Mesenchymal stem cell (in vitro differentiated cells and primary cell): ENCODE measurements around the gene ZNF165.

Experiments
- DNase-seq: peaks from one replicate; pipeline ENCODE4 v3.0.0-alpha.2; 2013
- H2AFZ ChIP-seq: one replicate; pipeline ENCODE4 v1.6.1; 2013; ENCODE audit warnings: low read depth, mild to moderate bottlenecking, control low read depth, inconsistent platforms, low read length, moderate library complexity
- H2AK5ac ChIP-seq: 2 replicates; pipeline ENCODE4 v1.6.1; 2013; ENCODE audit warnings: low read length, moderate library complexity, mild to moderate bottlenecking, inconsistent platforms; ENCODE audit not compliant: severe bottlenecking
- H2BK120ac ChIP-seq: one replicate; pipeline ENCODE4 v1.6.1; 2013; ENCODE audit warnings: low read depth, mild to moderate bottlenecking, inconsistent platforms, low read length, moderate library complexity
- H2BK12ac ChIP-seq, 2 experiments: one replicate each; pipeline ENCODE4 v1.6.1; 2013; ENCODE audit warnings: inconsistent platforms in 2 of 2, low read length in 2 of 2, mild to moderate bottlenecking in 2 of 2, moderate library complexity in 2 of 2, control low read depth in 1 of 2
- H2BK15ac ChIP-seq: one replicate; pipeline ENCODE4 v1.6.1; 2013; ENCODE audit warnings: mild to moderate bottlenecking, low read depth, inconsistent platforms; ENCODE audit not compliant: poor library complexity, severe bottlenecking
- H2BK5ac ChIP-seq: 2 replicates; pipeline ENCODE4 v1.6.1; 2013; ENCODE audit warnings: low read depth, mild to moderate bottlenecking, low read length, control low read depth, inconsistent platforms; ENCODE audit not compliant: poor library complexity, severe bottlenecking
- H3K14ac ChIP-seq, 2 experiments: one replicate each; pipeline ENCODE4 v1.6.1; 2013; ENCODE audit warnings: inconsistent platforms in 2 of 2, low read length in 2 of 2, control low read depth in 1 of 2, mild to moderate bottlenecking in 1 of 2, moderate library complexity in 1 of 2
- H3K18ac ChIP-seq, 2 experiments: one replicate each; pipeline ENCODE4 v1.6.1; 2013; ENCODE audit warnings: inconsistent platforms in 2 of 2, low read length in 2 of 2, control low read depth in 1 of 2, low read depth in 1 of 2, mild to moderate bottlenecking in 1 of 2
- H3K23ac ChIP-seq, 2 experiments: one replicate each; pipeline ENCODE4 v1.6.1; 2013; ENCODE audit warnings: inconsistent platforms in 2 of 2, low read length in 2 of 2, mild to moderate bottlenecking in 2 of 2, moderate library complexity in 2 of 2, control low read depth in 1 of 2
- H3K27ac ChIP-seq: 2 replicates; pipeline ENCODE4 v1.5.1; 2013; ENCODE audit warnings: mild to moderate bottlenecking, moderate library complexity, low read length, control low read depth, inconsistent platforms; ENCODE audit not compliant: poor library complexity, severe bottlenecking
- H3K27me3 ChIP-seq, 2 experiments: 2 replicates each; pipeline versions ENCODE4 v1.6.1 to v1.7.0; 2013; ENCODE audit warnings: low read length in 2 of 2, mild to moderate bottlenecking in 2 of 2, moderate library complexity in 2 of 2, control low read depth in 1 of 2, inconsistent platforms in 1 of 2; ENCODE audit not compliant: control insufficient read depth in 1 of 2, insufficient read depth in 1 of 2
- H3K36me3 ChIP-seq, 2 experiments: 2 replicates each; pipeline versions ENCODE4 v1.6.1 to v1.7.0; 2013; ENCODE audit warnings: low read length in 2 of 2, control low read depth in 1 of 2, inconsistent platforms in 1 of 2, low read depth in 1 of 2, mild to moderate bottlenecking in 1 of 2; ENCODE audit not compliant: insufficient read depth in 2 of 2, control insufficient read depth in 1 of 2
- H3K4ac ChIP-seq, 2 experiments: one replicate each; pipeline ENCODE4 v1.6.1; 2013; ENCODE audit warnings: inconsistent platforms in 2 of 2, low read length in 2 of 2, mild to moderate bottlenecking in 2 of 2, moderate library complexity in 2 of 2, control low read depth in 1 of 2, low read depth in 1 of 2
- H3K4me1 ChIP-seq: 2 replicates; pipeline ENCODE4 v1.6.1; 2013; ENCODE audit warnings: low read depth, low read length, control low read depth; ENCODE audit not compliant: control insufficient read depth, insufficient read depth
- H3K4me2 ChIP-seq: 2 replicates; pipeline ENCODE4 v1.6.1; 2013; ENCODE audit warnings: low read length, mild to moderate bottlenecking, inconsistent platforms; ENCODE audit not compliant: poor library complexity, severe bottlenecking
- H3K4me3 ChIP-seq, 2 experiments: 2 replicates each; pipeline versions ENCODE4 v1.5.1 to v1.7.0; 2013; ENCODE audit warnings: low read length in 2 of 2, mild to moderate bottlenecking in 2 of 2, control low read depth in 1 of 2, low read depth in 1 of 2; ENCODE audit not compliant: insufficient read depth in 1 of 2
- H3K79me1 ChIP-seq: replicated peaks from 2 replicates; pipeline ENCODE4 v1.6.1; 2013; ENCODE audit warnings: mild to moderate bottlenecking, control low read depth, low read length, inconsistent platforms; ENCODE audit not compliant: poor library complexity, severe bottlenecking
- H3K9ac ChIP-seq: 2 replicates; pipeline ENCODE4 v1.7.0; 2013; ENCODE audit warnings: mild to moderate bottlenecking, low read length, moderate library complexity
- H3K9me3 ChIP-seq: 2 replicates; pipeline ENCODE4 v1.7.0; 2013; ENCODE audit warnings: mild to moderate bottlenecking, low read length; ENCODE audit not compliant: control insufficient read depth
- H4K8ac ChIP-seq: one replicate; pipeline ENCODE4 v1.6.1; 2013; ENCODE audit warnings: inconsistent platforms, mild to moderate bottlenecking, low read length, moderate library complexity
- H4K91ac ChIP-seq: one replicate; pipeline ENCODE4 v1.6.1; 2013; ENCODE audit warnings: mild to moderate bottlenecking, low read length, inconsistent platforms
- WGBS: methylation state at CpG from one replicate; pipeline ENCODE4 v1.1.7; 2013; ENCODE audit warnings: mixed read lengths; 5-methylcytosine and 5-hydroxymethylcytosine counted together

The ZNF165 gene

DNA sequence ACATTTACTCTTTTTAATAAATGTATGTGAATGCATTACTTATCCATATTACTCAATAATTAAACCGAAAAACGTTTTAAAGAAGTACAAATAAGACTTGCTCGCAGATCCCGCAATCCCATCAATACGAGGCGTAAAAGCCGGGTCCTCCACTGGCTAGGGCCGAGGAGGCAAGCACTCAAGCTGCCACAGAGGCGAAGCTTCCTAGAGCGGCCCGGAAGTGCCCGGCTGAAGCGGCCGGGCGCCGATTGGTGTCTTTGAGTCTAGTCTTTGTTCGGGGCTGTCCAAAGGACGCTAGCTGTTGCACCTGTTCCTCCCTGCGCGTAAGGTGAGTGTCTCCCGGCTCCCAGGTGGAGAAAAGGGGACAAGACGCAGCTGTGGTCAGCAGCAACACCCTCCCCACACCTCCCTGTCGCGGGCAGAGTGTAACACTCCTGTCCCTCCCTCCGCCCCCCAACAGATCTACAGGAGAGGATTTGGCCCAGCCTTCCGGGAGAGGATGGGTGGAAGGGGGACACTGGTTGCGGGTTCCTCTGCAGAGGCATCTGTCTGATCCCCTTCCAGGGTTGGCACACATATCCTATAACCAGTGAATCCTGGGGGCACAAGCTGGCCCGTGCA is 44.1 kb downstream of the ZNF165 start, which contains the start of gene ZSCAN16:
TSS of gene ZSCAN16 (plus strand) at position 260 of the 621 bp plus-strand sequence. CDS start 835 bp downstream, outside the sequence.
- H3K4me3 ChIP-seq, result peak within 1 kb of the TSS; percentile 87 to 93
- H4K8ac ChIP-seq, result peak within 1 kb of the TSS; percentile 93
- under 1% methylated on average over 23 of the region's 28 CpGs for WGBS
- no peaks in the 10 kb centered on the region for H3K27me3 ChIP-seq
- peak within 1 kb of the TSS in 1 of 2 experiments; percentile 13 for H3K14ac ChIP-seq
- no peaks in the 10 kb centered on the region for H3K9me3 ChIP-seq
- H2AK5ac ChIP-seq, result no peak within 1 kb of the TSS
- H3K4me1 ChIP-seq, result peaks cover 4% of the 10 kb centered on the region
- H2BK12ac ChIP-seq, result no peak within 1 kb of the TSS
- H3K18ac ChIP-seq, result peak within 1 kb of the TSS in 1 of 2 experiments; percentile 75
- DNase-seq, result peak; percentile 88
- H3K23ac ChIP-seq, result no peak within 1 kb of the TSS
- no peak within 1 kb of the TSS for H2BK15ac ChIP-seq
- peaks cover 11 to 49% of the 10 kb centered on the region in 2 experiments for H3K36me3 ChIP-seq
- no peak within 1 kb of the TSS for H2BK120ac ChIP-seq
- H3K4ac ChIP-seq, result peak within 1 kb of the TSS in 1 of 2 experiments; percentile 6
- H3K9ac ChIP-seq, result peak within 1 kb of the TSS; percentile 87
- H4K91ac ChIP-seq, result peak within 1 kb of the TSS; percentile 43
- H2AFZ ChIP-seq, result peak within 1 kb of the TSS; percentile 97
- H2BK5ac ChIP-seq, result peak within 1 kb of the TSS; percentile 37
- peak within 1 kb of the TSS; percentile 84 for H3K4me2 ChIP-seq
- H3K79me1 ChIP-seq, result peaks cover 27% of the 10 kb centered on the region
- H3K27ac ChIP-seq, result no peak within 1 kb of the TSS

DNA sequence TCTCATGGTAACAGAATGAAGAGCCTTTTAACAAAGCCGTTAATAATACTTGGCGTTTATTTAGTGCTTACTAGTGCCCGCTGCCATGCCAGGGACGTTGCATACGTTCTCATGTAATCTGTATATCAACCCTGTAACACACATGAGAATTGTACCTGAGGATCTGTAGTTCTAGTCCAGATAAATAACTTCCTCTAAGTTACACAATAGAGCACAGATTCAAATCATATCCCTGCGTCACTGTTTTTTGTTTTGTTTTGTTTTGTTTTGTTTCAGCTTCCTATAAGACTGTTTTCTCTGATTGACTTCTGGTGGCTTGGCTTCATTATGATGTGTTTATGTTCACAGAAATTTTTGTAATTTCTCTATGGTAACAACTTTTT is 44.6 kb downstream of the ZNF165 start:
- peak overlapping the region; percentile 97 for H2AFZ ChIP-seq
- peak overlapping the region; percentile 84 for H3K4me2 ChIP-seq
- 27% methylated on average over 6 of the region's 6 CpGs for WGBS
- H3K9ac ChIP-seq, result peak overlapping the region; percentile 87
- H3K4me1 ChIP-seq, result peaks cover 4% of the 10 kb centered on the region
- H3K4me3 ChIP-seq, result peak overlapping the region; percentile 87 to 93
- no peak overlapping the region for H4K91ac ChIP-seq
- H4K8ac ChIP-seq, result peak overlapping the region; percentile 93
- no peak overlapping the region for H3K27ac ChIP-seq
- H3K36me3 ChIP-seq, result peaks cover 11 to 49% of the 10 kb centered on the region in 2 experiments
- H3K18ac ChIP-seq, result no peak overlapping the region
- H3K27me3 ChIP-seq, result no peaks in the 10 kb centered on the region
- H2AK5ac ChIP-seq, result no peak overlapping the region
- H2BK120ac ChIP-seq, result no peak overlapping the region
- no peak overlapping the region for H2BK12ac ChIP-seq
- DNase-seq, result no peak
- H3K23ac ChIP-seq, result no peak overlapping the region
- no peak overlapping the region for H3K14ac ChIP-seq
- no peak overlapping the region for H2BK5ac ChIP-seq
- H3K79me1 ChIP-seq, result peaks cover 27% of the 10 kb centered on the region
- no peaks in the 10 kb centered on the region for H3K9me3 ChIP-seq
- H3K4ac ChIP-seq, result peak overlapping the region in 1 of 2 experiments; percentile 6
- H2BK15ac ChIP-seq, result no peak overlapping the region

DNA sequence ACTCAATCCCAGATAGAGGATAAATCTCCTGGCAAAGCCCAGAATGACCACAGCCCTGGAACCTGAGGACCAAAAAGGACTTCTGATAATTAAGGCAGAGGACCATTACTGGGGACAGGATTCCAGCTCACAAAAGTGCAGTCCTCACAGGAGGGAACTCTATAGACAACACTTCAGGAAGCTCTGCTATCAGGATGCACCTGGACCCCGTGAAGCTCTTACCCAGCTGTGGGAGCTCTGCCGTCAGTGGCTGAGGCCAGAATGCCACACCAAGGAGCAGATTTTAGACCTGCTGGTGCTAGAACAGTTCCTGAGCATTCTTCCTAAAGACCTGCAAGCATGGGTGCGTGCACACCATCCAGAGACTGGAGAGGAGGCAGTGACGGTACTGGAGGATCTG is 45.0 kb downstream of the ZNF165 start:
- Histone ChIP-seq H3K23ac (no peak overlapping the region), H3K9ac (peak overlapping the region; percentile 87), H3K79me1 (peaks cover 27% of the 10 kb centered on the region), H3K18ac (no peak overlapping the region), H3K4me2 (no peak overlapping the region), H3K27ac (no peak overlapping the region), H2BK12ac (no peak overlapping the region), H2BK120ac (no peak overlapping the region), H3K4me1 (peaks cover 4% of the 10 kb centered on the region), H3K4me3 (peak overlapping the region in 1 of 2 experiments; percentile 93), H2BK15ac (no peak overlapping the region), H2AFZ (no peak overlapping the region), H3K9me3 (no peaks in the 10 kb centered on the region), H3K36me3 (peaks cover 9 to 49% of the 10 kb centered on the region in 2 experiments), H4K91ac (no peak overlapping the region), H3K4ac (no peak overlapping the region), H2BK5ac (no peak overlapping the region), H4K8ac (no peak overlapping the region), H2AK5ac (no peak overlapping the region), H3K27me3 (no peaks in the 10 kb centered on the region), H3K14ac (no peak overlapping the region)
- no peak for DNase-seq
- 94% methylated on average over 4 of the region's 4 CpGs for WGBS

DNA sequence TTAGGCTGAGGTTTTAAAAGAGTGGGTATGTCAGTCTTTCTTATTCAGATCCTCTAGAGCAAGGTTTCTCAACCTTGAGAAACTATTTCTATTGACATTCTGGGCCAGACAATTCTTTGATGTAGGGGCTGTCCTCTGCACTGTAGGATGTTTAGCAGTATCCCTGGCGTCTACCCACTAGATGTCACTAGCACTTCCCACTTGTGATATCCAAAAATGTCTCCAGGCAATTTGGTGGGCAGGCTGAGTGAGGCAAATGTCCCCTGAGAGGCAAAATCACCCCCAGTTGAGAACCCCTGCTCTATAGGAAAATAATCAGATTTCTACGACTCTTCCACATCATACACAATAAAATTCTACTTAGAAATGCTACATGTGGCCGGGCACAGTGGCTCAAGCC is 53.6 kb downstream of the ZNF165 start:
- 70% methylated on average over 3 of the region's 3 CpGs for WGBS
- peaks cover 17% of the 10 kb centered on the region for H3K79me1 ChIP-seq
- H3K4me3 ChIP-seq, result no peak overlapping the region

More for the DNA sequence above, 53.6 kb downstream of the ZNF165 start:
- Histone ChIP-seq H3K18ac (no peak overlapping the region), H3K23ac (no peak overlapping the region), H2AFZ (no peak overlapping the region), H2BK120ac (peak overlapping the region; percentile 43), H3K27ac (no peak overlapping the region), H4K91ac (no peak overlapping the region), H3K4me2 (no peak overlapping the region), H3K14ac (no peak overlapping the region), H3K4ac (no peak overlapping the region), H3K36me3 (peaks cover 10 to 28% of the 10 kb centered on the region in 2 experiments), H2BK5ac (no peak overlapping the region), H3K9ac (peak overlapping the region; percentile 7), H2AK5ac (no peak overlapping the region), H3K27me3 (no peaks in the 10 kb centered on the region), H3K4me1 (peaks cover 1% of the 10 kb centered on the region), H3K9me3 (no peaks in the 10 kb centered on the region), H2BK15ac (no peak overlapping the region), H4K8ac (no peak overlapping the region), H2BK12ac (no peak overlapping the region)
- DNase-seq, result peak; percentile 68
